GM23248 (cell line): ENCODE data around the gene PATJ.

Experiments used
- EZH2 ChIP-seq: fragments of 200-600 bp; sonication (generic); IDR thresholded peaks from 2 replicates; pipeline ENCODE4 v1.6.1; 2018; ENCODE audit warnings: antibody characterized with exemption, mild to moderate bottlenecking; ENCODE audit not compliant: insufficient read depth, poor library complexity, severe bottlenecking
- EZH2phosphoT487 ChIP-seq: fragments of 200-600 bp; sonication (generic); IDR thresholded peaks from 2 replicates; pipeline ENCODE4 v1.6.1; 2018; ENCODE audit warnings: antibody characterized with exemption, moderate library complexity, mild to moderate bottlenecking, low read depth; ENCODE audit not compliant: insufficient read depth

DNA sequence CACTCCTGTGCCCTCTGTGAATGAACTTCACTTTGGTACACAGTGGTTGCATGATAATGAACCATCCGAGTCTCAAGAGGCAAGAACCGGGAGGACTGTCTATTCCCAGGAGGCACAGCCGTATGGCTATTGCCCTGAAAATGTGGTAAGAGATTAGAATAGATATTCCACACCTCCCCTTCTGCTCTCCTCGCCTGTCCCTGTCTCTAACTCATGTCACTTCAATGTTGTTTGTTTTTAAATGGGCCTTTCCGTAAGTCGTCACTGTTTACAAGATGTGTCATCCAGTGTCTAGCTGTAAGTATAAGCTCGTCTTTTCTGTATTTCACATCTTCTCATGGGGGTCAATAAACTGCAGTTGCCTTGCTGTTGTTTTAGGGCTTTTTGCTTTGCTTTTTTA is 122.2 kb downstream of the PATJ start:
- TF ChIP-seq EZH2phosphoT487, result no peak
- TF ChIP-seq EZH2, result no peak
